ENCODE results near the gene NEO1.
"Not testable (repeated sequence)": the region's sequence is repeated elsewhere in the genome, so short reads cannot be mapped to it uniquely, and the experiment has no call there.

The NEO1 gene

DNA sequence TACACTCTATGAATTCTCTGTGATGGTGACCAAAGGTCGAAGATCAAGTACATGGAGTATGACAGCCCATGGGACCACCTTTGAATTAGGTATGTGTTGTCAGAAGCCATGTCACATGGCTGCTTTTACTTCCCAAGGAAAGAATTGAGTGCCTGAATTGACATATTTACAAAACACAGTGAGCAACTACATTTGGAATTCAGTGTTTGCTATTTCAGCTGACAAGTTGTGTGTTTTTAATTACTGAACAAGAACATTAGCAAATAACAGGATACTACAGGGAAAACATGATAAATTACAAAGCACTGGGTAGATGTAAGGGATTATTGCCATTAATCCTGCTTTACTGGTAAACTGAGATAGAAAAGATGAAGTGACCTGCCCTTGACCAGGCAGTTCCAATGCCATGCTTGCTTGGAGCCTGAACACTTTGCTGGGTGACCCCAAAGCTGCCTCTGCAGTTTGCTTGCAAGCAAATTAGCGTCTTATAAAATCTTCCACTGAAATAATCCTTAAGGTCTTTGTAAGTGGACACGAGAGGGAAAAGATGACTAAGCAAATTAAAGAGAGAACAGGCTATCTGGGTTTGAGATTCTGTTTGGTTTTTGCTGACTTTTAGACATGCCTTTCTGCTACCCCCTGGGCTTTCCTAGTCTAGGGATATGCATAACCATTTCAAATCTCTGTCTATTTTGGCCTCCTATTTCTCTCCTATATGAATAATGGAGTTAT, 218.3 kb downstream of the NEO1 start:
- no peak for DNase-seq

DNA sequence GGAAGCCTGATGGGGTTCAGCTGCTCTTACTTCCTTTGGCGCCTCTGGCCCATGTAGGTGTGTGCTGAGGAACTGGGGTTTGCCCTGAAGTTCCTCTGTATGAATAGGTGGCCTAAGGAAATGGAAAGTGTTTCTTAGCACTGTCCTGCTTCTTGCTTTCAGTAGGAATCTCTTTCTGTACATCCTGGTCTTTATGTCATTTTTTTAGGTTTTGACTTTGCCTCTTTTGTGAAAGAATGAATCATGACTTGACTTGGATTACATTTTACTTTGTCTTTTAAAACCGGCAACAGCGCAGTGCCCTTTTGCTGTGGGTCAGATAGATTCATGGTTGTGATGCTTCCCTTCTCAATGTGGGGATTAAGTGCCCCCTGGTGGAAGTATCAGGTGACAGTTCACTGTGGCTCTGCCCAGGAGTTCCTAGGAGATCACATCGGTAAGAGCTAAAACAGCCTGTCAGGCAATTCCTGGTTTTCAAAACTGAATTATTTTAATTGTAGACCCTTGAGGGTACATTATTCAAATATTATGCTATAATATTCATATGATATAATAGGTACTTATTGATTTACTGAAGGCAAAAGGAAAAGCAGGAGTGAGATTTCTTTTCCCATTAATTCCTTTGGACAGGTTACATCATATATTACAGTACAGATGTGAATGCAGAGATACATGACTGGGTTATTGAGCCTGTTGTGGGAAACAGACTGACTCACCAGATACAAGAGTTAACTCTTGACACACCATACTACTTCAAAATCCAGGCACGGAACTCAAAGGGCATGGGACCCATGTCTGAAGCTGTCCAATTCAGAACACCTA, 221.1 kb downstream of the NEO1 start:
- DNase-seq: peak; percentile 37

DNA sequence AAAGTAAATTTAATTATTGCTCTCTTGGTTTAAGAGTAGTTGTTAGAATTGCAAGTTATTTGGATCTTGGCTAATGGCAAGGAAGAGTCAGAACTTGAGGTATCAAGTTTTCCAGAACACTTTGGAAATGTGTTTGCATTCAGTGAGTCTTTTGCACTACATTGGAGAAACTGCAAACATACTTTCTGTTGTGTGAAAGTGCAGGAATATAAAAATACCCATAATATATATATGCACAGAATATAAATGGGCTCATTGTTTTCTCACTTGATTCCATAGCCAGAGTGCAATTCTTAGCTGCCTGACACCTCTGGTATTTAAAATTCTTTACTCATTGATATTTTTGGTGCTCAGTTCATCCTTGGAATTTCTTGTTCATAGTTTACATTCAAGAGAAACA, 223.6 kb downstream of the NEO1 start:
- DNase-seq: no peak

DNA sequence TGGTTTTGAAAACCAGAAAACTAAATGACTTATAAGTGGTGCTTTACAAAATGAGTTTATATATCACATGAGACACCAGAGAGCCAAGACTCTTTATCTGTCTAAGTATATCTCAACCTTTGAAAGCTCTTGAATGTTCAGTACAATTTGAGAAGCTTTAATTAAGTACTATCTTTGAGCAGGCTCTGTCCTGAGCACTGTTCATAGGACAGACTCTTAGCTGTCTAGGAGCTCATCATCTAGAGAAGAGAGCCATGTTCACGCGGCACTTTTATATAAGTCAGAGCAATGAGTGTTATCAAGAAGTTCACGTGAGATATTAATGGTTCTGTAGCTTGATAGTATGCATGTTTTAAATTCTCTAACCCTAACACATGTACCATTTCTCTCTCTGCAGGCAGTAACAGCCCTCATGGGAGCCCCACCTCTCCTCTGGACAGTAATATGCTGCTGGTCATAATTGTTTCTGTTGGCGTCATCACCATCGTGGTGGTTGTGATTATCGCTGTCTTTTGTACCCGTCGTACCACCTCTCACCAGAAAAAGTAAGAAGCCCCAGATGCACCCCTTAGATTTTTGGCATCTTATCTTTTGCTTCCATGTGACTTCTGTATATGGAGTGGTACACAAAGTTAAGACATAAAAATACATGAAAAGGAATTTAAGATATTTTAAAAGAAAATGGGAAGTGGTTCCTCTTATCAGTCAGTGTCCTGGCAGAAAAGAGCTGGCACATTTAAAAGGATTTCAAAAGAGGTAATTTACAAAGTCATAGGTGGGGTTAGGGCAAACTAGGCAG, 230.5 kb downstream of the NEO1 start:
- no peak for DNase-seq

DNA sequence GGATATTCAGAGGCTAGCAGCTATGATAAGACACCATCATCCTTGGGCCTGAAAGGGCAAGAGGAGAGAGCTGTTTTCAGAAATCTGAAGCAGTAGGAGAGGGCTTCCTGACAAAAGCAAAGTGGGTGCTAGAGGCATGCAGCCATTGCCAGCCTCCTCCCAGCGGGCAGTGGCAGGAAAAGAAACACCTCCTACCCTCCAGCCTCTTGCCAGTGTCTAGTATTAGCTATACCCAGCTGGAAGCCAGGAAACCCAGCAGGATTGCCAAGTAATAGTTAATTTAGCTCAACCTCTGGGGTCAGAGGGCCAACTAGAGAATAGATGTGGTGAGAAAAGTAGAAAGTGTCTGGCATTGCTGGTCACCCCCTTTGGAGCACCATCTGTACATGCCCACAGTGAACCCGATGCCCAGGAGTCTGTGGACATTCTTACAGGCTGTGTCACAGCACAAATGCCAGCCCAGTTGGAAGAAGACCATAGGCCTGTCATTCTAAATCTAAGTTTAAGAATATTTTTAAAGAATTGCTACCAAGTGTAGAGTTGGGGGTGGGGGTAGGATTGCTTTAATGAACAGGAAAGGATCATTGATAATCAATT, 231.2 kb downstream of the NEO1 start:
- no peak for DNase-seq

DNA sequence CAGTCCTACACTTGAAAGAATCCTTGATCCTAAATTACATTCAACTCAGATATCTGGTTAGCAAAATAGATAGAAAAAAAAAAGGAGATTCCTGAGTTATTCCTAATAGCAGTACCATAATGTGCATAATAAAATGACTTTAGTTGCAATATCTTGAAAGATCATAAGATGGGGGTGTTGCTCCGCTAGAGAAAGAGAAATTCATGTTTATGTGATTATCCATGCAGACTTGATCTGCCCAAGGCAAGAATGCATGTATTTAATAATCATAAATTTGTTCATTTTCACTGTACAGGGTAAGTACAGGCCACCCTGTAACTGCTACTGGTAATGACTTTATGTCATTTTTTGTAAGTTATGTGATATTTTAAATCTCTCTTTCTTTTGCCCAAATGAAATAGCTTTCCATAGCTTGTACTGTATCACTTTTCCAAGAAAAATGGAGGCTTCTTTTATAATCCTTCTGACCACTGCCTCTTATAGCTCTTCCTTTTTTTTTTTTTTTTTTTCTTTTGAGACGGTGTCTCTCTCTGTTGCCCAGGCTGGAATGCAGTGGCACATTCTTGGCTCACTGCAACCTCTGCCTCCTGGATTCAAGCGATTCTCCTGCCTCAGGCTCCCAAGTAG, 231.9 kb downstream of the NEO1 start:
- DNase-seq: no peak

DNA sequence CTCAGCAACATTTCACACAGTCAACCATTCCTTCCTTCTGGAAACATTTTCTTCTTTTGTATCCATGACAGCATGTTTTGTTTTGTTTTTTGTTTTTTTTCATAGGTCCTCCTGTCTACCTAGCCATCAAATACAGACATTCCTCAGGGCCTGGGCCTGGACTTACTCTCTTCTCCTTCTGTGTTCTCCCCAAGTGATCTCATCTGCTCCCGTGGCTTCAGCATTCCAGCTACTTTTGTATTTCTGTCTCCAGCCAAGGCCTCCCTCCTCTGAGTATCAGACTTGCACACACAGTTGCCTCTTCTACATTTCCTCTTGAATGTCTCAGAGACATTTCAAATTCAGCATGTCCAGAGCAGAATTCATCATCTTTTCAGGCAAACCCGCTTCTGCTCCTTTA, 234.0 kb downstream of the NEO1 start:
- no peak for DNase-seq

DNA sequence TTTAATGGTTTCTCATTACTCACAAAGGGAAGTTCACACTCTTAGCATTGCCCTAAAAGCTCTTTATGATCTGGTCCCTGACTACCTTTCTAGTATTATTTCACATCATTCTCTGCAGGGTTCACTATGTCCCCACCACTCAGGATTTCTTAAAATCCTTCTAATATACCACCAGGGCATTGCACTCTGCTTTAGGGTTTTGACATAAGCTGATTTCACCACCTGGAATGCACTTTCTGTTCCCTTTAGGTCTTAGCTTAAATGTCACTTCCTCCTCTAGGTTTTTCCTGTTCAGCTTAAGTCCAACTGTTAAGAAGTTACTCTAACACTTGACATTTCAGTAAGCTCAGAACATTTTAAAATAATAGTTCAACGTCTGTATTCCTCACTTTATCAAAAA, 234.8 kb downstream of the NEO1 start:
- no peak for DNase-seq

DNA sequence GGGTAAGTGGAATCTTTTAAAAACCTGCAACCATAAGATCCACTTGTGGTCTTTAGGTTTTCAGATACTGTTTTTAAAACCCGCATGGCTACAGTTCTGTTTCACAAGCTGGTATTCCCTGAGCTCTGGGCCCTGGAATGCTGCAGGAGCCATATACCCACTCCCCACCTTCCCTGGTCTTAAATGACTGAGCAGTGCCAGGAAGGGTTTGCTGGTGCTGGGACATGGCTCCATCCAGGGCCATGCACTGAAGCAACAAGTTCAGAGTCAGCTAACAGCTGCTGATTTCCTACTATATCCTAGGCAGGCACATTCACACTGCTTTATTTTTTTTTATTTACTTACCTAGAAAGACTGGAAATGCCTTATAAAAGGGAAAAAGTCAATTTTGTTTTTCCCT, 239.2 kb downstream of the NEO1 start:
- DNase-seq: no peak

DNA sequence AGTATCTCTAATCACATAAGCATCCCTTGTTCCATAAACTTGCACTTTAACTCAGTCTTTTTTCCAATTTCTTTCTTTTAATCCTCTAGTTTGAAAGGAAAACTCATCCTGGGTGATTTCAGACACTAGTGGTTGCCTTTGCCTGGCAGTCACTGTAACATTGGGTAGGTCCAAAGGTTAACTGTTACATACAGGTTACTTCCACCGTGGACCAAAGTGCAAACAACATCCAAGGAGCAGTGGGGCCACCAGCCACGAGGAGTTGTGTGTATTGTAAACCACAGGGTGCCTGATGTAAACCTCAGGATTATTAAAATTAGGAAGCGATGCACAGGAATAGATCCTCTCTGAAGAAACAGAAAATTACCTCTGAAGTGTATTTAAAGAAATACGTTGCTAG, 241.5 kb downstream of the NEO1 start:
- no peak for DNase-seq

DNA sequence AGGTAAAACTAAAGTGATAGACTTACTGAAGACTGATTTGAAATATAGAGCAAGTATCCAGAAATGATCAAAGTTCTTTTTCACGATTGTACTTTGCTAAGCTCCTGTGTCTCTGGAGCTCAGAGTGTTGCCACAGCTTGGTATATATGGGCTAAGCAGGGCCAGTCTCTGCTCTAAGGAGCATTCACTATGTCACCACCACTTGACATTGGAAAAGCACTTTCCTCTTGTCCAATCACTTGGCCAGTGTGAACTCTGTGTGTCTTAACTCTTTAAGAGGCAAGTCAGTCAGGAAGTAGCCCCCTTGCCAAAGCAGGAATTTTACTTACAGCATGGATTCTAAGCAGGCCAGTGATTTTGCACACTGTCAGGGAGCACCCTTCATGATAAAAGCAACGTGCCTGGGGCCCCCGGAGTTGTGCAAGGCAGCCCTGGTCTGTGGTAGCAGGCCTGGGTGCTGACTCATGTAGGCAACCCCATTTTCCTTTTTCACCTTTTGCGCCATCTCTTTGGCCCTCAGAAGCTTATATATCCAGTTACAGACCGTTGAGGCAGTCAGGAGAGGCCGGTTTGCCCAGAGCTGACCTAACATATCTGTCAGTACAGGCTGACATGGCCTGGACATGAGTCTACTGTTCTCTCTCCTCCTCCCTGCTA, 243.5 kb downstream of the NEO1 start:
- DNase-seq: no peak

DNA sequence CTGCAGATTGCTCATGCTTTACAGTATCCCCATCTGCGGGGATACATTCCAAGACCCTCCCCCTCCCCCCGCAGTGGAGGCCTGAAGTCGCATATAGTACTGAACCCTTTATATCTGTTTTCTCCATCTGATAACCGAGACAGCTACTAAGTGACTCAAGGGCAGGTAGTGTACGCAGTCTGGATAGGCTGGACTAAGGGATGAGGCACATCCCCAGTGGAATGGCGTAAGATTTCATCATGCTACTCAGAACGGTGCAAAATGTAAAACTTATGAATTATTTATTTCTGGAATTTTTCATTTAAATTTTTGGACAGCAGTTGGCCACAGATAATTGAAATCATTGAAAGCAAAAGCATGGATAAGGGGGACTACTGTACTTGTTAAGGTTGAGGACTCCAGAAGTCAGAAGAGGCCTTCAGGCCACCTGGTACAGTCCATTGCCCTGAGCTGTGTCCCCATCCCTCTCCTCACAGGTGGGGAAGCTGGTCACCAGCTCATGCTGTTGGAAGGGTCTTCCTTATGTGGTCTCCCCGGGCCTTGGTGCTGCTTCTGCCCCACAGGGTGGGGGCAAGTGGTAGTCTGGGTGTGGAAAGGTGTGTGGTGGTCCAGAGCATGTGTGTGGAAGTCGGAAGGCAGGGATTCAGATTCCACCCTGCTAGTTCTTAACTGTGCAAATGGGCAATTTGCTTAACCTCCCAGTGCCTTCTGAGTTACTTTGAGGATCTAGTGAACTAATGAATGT, 244.5 kb downstream of the NEO1 start:
- DNase-seq: no peak

DNA sequence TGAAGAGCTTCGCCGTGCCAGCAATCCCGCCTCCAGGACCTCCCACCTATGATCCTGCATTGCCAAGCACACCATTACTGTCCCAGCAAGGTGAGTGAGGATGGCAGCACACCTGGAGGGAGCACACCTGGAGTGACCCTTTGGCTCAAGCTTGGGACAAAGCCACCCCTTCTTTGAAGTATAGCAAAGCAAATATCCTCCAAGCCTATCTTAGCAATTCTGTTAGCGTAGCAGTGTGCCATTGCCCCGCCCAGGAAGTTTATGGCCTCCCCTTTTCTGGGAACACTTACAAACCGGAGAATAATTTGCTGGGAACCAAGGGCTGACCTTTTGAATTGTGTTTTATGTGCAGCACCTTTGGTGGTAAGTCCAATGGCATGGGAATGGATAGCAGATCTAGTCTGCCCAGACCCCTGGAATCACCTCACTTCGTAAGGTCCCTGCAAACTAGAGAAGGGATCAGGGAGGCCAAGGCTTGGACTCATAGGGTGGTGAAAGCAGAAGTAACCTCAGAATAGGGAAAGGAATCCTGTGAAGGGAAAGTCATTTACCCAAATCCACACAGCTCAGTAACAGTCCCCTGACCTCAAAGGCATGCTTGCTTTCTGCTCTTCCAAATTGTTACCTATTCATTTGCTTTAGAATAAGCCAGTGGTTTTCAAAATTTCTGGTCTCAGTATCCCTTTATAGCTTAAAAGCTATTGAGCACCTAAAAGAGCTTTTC, 246.4 kb downstream of the NEO1 start:
- no peak for DNase-seq

DNA sequence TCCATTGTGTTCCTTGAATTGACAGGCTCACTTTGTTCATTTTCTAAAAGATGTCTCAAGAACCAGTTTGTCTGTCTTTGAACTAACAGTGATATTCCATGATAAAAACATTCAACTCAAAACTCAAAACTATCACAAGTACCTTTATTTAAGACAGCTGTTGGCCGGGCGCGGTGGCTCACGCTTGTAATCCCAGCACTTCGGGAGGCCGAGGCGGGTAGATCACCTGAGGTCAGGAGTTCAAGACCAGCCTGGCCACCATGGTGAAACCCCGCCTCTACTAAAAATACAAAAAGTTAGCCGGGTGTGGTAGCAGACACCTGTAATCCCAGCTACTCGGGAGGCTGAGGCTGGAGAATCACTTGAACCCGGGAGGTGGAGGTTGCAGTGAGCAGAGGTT, 248.0 kb downstream of the NEO1 start:
- DNase-seq: not testable (repeated sequence)

DNA sequence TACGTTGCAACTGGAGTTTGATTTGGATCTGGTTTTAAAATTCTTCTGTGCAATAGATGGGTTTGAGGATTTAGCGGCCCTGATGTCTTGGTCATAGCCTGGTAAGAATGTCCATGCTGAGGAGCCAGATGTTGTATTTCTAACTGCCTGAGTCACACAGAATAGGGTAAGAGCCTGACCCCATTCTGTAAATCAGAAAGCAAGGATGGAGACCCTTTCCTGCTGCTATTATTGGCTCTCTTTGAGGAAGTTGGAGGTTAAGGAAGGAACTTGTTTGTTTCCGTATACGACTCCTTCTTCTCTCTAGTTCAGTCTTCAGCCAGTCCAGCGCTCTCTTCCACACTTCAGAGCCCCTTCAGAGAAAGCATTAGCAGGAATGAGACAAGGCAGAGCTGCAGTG, 251.4 kb downstream of the NEO1 start:
- DNase-seq: no peak

DNA sequence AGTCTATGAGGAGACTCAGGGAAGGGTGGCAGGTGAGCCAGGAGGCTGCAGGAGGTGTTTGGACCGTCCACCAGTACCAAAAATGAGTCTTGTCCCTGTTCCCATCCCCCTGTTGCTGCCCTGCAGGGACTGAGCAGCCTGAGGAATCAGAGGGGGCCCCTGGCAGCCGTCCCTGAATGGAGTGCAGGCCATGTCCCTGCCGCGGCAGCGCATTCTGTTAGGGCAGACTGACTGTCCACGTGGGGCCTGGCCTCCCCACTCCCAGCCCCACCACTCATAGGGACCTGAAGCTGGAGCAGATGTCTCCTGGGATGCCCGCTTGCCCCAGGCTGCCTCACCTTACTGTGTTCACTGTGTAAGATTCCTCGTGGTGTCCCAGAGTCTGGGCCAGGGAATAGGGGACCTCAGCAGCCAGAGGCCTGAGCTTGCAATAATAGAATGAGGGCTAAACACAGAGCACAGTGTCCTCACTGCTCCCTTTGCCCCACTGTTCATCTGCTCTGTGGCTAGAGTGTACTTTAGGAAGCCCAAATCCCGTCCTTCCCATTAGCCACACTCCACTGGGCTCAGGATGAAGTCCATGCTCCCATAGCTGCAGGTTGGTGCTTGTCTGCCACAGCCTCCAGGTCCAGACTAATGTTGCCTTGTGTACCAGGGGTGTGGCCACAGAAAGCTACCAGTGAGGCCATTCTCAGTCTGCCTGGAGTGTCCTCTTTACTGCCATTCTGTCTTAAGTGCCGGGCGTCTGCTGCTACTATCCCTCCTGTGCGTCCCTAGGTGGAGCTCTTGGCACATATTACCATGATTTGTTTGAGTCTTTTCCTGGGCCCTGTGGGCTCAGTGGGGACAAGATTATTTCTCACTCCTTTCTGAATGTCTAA, 253.3 kb downstream of the NEO1 start:
- DNase-seq: peak; percentile 21

DNA sequence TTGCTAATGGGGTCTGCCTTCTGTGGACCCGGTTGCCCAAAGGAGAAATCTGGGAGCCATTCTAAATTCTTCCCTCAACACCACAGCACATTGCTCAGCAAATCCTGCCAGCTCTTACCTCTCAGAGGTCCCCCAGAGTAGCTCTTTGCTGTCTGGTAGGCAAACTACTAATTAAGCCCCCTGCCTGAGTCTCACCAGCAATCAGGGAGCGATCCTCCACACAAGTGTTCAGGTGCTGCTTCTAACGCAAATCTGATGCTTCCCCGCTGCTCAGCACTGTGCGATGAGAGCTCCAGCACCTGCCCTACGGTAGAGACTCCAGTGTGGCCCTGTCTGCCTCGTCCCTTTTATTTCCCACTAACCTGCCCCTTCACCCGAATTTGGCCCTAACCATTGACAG, 256.0 kb downstream of the NEO1 start:
- DNase-seq: no peak

DNA sequence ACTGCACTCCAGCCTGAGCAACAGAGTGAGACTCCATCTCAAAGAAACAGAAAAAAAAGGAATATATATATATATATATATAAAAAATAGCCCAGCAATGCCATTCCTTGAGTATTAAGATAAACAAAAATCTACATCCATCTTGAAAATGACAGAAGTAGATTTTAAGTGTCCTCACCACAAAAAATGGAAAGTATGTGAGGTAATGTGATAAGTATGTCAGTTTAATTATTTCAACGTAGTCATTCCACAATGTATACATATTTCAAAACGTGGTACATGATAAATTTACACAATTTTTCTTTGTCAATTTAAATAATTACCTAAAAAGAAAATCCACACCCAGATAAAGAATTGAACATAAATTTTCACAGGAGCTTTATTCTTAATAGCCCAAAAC, 261.6 kb downstream of the NEO1 start:
- no peak for DNase-seq

DNA sequence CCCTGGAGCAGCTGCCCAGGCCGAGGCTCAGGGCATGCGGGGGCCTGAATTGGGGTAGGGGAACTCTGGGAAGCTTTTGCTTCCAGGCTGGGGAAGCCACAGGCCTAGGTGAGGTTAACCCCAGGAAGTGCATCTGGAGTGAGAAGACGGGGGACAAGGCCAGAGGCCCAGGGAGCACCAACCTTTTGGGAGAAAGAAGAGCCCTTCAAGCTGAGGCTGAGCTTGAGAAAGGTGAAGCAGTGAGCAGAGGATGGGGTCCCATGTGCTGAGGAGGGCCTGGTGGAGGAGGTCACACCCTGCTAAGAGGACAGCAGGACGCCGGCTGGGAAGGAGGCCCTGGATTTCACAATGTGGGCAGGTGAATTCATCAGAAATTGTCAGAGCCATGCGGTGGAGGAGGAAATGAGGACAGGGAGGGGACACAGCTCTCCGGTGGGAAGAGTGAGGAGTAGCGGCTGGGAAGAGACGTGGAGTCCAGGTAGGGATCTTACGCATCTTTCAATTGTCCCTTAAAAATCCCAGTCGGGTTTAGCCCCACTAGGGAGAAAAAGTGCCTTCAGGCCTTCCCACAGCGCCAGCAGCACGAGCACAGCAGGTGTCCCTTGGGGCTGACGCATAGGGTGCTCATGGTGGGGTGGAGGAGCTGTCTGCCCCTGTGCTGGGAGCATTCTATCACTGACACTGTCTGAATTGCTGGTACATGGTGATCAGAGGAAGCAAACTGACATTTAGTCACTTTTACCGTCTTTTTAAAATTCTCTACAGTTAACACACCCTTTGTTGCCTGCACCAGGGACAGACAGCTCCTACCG, 265.6 kb downstream of the NEO1 start:
- DNase-seq: no peak
